Measurements from ENCODE around the gene ARHGEF12. TPM values are rescaled to one million over a fixed set of nuclear protein-coding genes. Genes with fewer than 3 reads are reported as not detected.

Gene ARHGEF12
- polyA plus RNA-seq, 3 donors = 13.9 to 27.7 (median 20.7) TPM

DNA sequence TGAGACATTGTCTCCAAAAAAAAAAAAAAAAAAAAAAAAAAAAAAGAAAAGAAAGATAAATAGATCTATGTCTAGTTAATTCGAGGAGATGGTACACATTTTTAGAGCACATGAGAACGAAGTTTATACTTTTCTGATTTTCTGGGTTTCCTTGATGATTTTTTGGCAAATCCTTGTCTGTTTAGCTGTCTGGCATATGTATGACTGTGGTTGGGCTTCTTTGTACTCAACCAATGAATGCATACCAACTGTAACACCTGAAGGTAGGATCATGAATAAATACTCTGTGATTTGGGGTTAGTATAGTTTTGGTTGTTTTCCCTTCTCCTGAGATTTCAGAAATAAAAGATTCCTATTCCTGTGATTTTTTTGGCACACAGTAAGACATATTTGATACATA is 63.1 kb downstream of the ARHGEF12 start:
- WGBS, 3 donors = 58 to 70% (median 66%) methylated on average over 2 of the region's 2 CpGs
- no peak overlapping the region for H3K27ac ChIP-seq (ENCODE audit: low read depth, low read length)

DNA sequence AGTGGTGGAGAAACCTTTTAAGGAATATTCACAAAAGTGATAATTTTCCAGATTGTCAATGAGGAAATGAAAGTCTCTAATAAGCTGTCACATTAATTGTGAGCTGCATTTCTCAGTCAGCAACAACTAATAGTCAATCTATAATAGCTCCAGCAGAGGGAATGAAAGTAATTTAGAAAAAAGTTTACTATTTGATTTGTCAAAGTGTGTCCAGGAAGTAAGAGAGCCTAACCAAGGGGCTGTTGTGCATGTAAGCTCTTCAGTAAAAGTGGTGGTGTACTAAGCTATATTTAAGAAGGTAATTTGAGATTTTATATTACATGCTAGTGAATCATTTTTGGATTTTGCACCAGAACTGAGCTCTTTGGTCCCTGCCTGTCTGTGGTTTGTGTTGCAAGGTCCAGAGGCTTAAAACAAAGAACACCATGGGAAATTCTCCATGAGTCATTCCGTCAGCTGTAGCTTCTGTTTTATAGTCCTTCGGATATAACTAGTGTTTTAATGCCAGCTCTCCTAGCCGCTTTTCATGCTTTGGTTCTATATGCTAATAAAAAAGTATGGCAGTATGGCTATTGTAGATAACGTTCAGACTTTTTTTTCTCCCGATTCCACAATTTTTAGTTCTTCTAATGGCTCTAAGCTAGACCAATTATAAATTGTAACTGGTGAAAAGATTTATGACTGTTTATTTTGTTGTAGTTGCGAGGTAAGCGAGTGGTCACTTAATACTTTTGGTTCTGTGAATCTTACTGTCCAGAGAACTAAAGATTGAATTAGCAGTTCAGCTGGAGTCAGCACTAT is 64.6 kb downstream of the ARHGEF12 start:
- 44 to 63% (median 52%) methylated on average over 7 of the region's 7 CpGs for WGBS, 3 donors
- H3K27ac ChIP-seq (ENCODE audit: low read depth, low read length) = no peak overlapping the region

DNA sequence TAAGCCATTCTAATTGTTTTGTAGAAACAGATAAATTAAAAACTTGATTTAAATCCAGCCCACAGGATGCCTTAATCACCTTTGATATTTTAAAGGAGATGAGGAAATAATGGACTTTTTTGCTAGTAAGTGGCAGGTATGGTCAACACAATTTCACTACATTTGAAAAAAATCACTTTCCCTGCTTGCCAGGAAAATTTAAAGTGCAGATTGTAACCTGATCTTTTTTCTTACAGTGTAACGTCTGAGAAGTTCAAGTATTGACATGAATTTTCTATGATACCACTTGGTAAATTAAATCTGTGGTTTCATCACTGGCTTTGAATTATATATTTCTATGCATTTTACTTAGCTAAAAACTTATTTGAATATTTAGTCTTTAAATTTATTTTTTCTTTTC is 65.3 kb downstream of the ARHGEF12 start:
- 31 to 55% (median 51%) methylated on average over 1 of the region's 1 CpG for WGBS, 3 donors
- H3K27ac ChIP-seq (ENCODE audit: low read depth, low read length) = no peak overlapping the region

DNA sequence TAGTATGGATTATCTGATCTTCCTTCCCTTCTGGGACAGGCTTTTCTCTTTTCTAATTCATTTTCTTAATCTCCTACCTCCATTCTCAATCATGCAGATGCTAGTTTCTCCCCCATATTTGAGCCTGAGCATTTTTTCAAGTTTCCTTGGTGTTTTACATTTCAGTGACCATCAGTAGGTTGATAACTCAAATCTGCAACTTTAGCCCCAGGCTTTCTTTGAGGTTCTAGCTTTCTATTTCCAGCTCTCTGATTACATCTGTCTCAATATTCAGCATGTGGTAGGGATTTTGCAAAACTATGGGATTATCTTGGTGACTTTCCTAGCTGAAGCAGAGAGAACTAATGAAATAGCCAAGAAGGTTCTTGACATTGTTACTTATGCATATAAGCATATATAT is 67.8 kb downstream of the ARHGEF12 start:
- no peak overlapping the region for H3K27ac ChIP-seq (ENCODE audit: low read depth, low read length)

DNA sequence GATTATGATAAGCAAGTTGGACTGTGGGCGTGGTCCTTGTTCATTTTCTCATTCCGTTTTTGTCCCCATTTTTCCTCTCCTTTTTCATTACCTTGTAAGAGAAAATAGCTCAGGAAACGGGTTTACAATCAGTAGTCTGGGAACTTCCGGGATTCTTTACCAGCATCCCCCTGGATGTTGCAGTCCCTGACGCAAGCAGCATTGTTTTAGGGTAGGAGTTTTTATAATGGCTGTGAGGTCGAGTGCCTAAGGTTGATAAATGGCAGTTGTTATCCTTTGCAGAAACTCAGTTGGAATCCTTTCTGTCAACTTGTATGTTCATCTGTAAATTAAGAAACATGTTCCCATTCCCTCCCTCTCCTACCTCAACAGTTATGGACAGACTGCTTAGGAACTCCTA is 68.3 kb downstream of the ARHGEF12 start:
- no peak overlapping the region for H3K27ac ChIP-seq (ENCODE audit: low read depth, low read length)
- WGBS, 3 donors = 62 to 75% (median 69%) methylated on average over 6 of the region's 6 CpGs

DNA sequence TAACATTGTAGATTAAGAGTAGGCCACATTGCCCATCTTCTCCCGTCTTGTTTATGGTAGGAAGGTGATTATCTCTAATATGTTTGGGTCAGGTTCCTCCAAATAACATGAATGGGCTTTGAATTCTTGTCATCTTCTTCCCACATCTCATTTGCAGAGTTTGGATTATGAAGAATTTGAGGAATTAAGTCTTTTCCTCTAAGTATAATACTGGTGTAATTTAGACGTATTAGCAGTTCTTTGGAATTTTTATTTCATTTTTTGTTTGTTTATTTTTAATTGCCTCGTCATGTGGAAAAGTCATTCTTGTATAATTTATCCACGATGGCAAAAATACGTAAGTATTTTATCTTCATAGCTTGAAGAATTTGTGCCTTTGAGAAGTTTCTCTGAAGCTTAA is 73.4 kb downstream of the ARHGEF12 start:
- H3K27ac ChIP-seq (ENCODE audit: low read depth, low read length) = no peak overlapping the region
- WGBS, 3 donors = 91 to 93% (median 91%) methylated on average over 5 of the region's 5 CpGs

DNA sequence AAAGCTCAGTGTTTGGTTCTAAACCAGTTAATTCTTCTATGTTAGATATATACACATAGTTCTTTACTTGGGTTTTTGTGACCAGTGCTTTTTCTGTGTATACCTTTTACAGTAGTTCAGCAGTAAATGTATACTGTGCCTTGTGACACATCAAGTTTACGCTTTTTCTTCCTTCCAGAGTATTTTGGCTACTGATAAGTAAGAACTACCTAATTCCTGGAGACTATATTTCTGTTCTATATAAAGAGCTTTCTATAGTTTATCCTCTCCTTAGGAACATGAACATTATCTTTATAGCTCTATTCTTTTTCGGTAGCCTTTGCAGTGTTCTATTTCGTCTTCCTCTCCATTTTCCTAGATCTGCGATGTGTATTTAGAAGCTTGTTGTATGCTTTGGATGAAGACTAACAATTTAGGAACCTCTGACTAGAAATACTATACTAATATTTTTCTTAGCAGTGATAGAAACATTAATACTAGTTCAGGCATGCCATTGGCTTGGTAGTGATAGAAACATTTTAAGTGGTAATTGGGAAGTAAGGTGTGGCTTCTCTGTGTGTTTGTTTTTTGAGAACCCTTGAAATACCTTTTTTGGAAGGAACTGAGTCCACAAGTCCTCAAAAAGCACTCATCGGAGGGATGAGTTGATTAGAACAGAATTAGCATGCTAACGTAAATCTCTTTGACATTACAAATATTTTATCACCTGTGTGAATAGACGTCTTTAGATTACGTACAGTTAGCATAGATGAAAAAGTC is 74.6 kb downstream of the ARHGEF12 start:
- no peak overlapping the region for H3K27ac ChIP-seq (ENCODE audit: low read depth, low read length)
- 90 to 96% (median 94%) methylated on average over 8 of the region's 8 CpGs for WGBS, 3 donors

DNA sequence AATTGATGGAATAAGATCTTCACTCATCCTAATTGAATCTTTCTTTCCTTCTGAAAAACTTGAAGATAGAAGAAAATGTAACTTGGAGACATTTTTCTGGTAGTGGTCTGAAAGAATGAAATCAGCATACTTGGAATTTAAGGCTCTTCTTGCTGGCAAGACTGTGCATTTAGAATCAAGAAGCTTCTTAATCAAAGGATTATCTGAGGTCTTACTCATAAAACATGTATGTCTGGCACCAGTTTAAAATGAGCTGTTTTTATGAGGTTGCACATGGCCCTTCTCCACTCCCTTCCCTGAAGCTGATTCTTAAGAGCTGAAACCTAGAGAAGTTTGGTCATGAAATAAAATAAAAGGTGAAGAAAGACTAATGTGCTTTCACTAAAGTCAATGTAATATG is 77.3 kb downstream of the ARHGEF12 start:
- H3K27ac ChIP-seq (ENCODE audit: low read depth, low read length) = no peak overlapping the region

DNA sequence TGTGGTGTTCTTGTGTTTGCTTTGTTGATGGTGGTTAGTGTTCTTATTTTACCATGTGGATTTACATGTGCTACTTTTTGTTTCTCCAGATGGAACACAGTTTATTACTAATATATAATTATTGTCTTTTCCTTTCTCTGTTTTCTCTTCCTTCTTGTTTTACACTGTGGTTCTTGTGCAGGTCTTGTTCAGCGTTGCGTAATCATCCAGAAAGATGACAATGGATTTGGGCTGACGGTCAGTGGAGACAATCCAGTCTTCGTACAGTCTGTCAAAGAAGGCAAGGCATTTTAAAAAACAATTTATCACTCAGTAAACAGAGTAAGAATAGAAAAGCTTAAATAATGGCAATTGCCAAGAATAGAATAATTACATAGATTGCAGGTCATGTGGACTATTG is 84.4 kb downstream of the ARHGEF12 start:
- WGBS, 3 donors = 88 to 93% (median 90%) methylated on average over 4 of the region's 4 CpGs

DNA sequence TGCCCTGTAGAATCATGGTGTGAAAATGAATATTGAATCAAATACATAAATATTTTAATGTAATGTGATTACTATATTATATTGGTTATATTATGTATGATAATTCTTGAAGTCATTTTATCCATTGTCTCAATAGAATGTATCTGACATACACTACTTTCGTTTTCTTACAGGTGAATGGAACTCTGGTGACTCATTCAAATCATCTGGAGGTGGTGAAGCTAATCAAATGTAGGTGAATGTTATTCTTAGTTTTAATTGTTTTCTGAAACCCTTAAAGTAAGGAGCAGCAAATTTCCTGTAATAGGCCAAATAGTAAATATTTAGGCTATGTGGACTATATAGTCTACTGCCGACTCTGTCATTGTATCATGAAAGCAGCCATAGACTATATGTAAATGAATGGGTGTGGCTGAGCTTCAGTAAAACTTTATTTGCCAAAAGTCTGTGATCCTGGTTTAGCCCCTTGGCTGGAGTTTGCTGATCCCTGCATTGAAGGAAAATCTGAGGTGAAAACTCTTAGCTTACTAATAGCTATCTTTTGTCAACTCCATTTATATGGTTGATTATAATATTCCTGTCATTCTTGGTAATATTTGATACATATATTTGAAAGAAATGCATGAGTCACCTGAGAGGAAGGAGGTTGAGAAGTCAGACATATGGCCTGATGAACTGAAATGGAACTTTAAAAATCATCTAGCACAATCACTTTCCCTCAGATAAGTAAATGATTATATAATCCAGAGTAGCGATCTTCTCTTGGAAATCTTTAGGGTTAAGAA is 88.2 kb downstream of the ARHGEF12 start:
- 83 to 88% (median 85%) methylated on average over 3 of the region's 3 CpGs for WGBS, 3 donors
- no peak overlapping the region for H3K27ac ChIP-seq (ENCODE audit: low read depth, low read length)

More for the DNA sequence above, 84.4 kb downstream of the ARHGEF12 start:
- no peak overlapping the region for H3K27ac ChIP-seq (ENCODE audit: low read depth, low read length)

DNA sequence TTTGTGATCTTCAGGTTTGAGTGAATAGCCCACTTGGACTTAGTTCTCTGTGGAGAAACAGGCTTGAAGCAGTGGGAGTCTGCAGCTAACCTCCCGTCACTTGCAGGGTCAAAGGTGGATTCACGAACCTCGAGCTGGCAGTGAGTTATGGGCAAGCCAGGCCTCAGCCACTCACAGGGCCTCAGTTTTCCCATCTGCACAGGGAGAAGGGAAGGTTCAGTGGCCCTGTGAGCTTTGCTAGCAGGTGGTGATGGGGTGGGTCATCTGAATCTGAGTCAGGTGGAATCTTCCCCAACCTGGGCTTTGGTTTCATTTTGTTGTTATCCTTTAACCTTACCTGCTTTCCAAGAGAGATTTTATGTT is 88.7 kb downstream of the ARHGEF12 start:
- WGBS, 3 donors = 77 to 84% (median 81%) methylated on average over 3 of the region's 3 CpGs
- H3K27ac ChIP-seq (ENCODE audit: low read depth, low read length) = no peak overlapping the region

DNA sequence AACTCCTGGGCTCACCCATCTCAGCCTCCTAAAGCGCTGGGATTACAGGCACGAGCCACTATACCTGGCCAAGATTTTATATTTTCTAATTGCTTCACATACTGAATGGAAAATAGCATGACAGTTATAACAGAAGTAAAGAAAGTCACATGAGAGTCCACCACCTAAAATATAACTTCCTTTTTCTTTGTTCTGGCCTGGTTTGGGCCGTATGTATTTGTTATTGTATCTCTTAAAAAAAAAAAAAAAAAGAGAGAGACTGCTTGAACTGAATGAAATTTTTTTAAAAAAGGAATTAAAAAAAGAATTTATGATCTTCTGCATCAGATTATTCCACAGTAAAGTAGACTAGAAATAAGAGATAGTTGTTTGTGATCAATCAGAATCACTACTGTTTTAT is 89.3 kb downstream of the ARHGEF12 start:
- no peak overlapping the region for H3K27ac ChIP-seq (ENCODE audit: low read depth, low read length)
- WGBS, 3 donors = 62 to 80% (median 65%) methylated on average over 3 of the region's 3 CpGs

DNA sequence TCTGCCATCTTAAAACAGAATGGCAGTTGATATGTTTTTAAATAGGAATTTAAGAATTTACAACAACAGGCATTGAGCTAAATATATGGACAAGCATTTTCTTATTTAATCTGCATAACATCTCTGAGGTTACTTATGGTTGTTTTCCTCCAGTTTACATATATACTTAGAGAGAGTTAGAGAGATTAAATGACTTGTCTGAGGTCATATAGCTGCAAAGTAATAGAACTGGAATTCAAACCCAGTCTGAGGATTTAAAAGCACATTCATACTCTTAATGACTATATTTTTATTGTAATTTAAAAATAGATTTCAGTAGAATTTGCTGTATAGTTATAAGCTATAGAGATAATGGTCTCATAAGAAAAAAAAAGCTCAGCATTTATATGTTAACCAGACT is 93.9 kb downstream of the ARHGEF12 start:
- no peak overlapping the region for H3K27ac ChIP-seq (ENCODE audit: low read depth, low read length)

DNA sequence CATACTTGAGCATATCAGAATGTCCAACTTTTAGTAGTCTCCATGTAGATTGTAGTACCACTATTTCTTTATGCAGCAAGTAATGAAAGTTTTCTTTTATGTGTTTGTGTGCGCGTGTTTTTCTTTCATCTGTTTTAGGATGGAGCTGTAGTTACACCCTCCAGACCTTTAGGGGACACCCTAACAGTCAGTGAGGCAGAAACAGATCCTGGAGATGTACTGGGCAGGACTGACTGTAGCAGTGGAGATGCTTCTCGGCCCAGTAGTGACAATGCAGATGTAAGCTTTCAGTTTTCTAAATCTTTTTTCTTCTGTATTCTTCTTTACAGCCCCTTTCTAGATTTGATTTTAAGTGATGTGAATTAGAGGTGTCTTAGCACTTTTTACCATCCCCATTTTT is 95.4 kb downstream of the ARHGEF12 start:
- no peak overlapping the region for H3K27ac ChIP-seq (ENCODE audit: low read depth, low read length)
- 69 to 97% (median 91%) methylated on average over 3 of the region's 3 CpGs for WGBS, 3 donors

DNA sequence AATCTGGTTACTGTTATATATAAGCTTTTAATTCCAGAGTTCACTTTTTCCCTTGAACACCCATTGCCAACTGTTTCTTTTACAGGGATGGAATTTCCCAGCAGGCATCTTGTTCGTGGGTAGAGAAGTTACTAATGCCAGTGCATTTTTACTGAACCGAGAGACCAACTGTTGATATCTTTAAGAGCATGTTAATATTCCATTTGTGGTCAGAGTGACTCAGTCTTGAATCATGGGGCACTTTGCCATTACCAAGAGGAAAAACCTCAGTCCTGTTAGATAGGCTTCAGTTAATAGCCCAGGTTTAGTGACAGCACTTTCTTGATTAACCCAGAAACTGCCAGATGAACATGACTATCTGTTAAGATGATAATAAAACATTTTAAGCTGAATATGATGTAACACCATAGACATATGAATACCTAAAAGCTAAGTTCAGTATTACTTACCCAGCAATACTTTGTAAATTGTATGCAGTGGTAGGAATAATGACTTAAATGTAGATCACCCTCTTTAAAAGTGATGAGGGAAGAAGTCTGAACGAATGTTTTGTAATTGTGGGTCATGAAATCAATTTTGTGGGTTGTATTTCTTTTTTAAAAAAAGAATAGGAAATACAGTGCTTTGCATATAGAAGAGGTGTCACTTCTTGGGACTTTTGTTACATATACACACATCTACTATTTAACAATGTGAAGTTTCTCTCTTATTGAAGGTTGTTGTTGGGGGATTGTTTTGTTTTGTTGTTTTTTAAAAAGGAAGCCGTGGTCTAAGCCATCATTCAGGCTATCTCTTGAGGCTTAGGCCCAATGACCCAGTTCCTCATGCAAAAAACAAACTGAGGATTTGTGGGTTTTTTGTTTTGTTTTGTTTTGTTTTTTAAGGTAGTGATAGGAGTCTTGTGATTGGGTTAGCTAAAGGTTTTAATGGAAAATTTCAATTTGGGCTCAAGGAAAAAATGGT is 96.1 kb downstream of the ARHGEF12 start:
- WGBS, 3 donors = 32 to 48% (median 42%) methylated on average over 4 of the region's 4 CpGs
- H3K27ac ChIP-seq (ENCODE audit: low read depth, low read length) = no peak overlapping the region

DNA sequence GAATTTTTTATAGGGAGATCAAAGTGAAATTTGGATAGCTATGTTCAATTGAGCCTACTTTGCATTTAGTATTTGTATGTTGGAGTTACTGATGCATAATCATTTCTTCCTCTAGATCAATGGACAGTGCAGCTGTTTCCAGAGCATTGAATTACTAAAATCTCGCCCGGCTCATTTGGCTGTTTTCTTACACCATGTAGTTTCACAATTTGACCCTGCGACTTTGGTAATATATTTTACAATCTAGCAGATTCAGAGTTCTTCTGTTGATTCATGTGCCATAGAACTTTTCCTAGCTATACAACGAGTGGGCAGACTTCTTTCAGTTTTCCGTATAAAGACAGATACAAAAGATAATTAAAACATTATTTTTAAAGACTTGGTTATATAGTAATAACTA is 105.4 kb downstream of the ARHGEF12 start:
- H3K27ac ChIP-seq (ENCODE audit: low read depth, low read length) = no peak overlapping the region
- WGBS, 3 donors = 75 to 93% (median 80%) methylated on average over 5 of the region's 5 CpGs

DNA sequence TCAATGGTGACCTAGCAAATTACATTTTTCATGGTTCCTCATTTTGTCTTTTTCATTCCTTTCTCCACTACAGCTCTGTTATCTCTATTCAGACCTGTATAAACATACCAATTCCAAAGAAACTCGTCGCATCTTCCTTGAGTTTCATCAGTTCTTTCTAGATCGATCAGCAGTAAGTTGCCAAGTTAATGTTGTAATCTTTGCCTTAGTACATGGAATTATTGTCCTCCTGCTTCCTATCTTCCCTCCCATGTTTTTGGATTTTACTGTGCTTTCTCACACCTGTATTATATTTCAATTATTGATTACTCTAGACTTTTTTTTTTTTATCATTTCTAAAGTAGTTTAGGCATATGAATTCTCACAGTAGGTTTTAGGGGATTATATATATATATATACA is 105.8 kb downstream of the ARHGEF12 start:
- WGBS, 3 donors = 83 to 90% (median 83%) methylated on average over 3 of the region's 3 CpGs
- no peak overlapping the region for H3K27ac ChIP-seq (ENCODE audit: low read depth, low read length)

DNA sequence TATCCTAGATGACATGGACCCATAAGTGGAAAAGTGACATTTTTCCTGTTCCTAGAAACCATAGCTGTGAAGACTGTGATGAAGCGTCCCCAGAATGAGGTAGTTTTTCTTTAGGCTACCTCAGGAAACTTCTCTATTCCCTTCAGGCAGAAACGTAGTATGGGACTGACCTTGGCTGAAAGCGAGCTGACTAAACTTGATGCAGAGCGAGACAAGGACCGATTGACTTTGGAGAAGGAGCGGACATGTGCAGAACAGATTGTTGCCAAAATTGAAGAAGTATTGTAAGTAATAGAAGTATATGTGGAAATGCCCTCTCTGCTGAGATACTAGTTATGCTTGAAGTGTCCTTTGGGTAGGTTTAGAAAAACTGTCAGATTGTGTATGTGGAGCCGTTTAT is 110.6 kb downstream of the ARHGEF12 start:
- WGBS, 3 donors = 91 to 92% (median 91%) methylated on average over 7 of the region's 7 CpGs
- H3K27ac ChIP-seq (ENCODE audit: low read depth, low read length) = no peak overlapping the region

Data from adipose tissue (tissue), 3 donors.